HEK293 (cell line): ENCODE measurements around the gene ANXA1.

ENCODE experiments used
- CTCF ChIA-PET: fragments of 350-600 bp; formaldehyde crosslinking; extraction: SDS; loops from one replicate; lab custom pipeline; 2021; ENCODE audit warnings: antibody characterized with exemption; lab: Yijun Ruan, JAX
- POLR2A ChIA-PET: fragments of 300-600 bp; formaldehyde crosslinking; extraction: SDS; loops from one replicate; lab custom pipeline; 2020; ENCODE audit warnings: antibody characterized with exemption, inconsistent platforms; lab: Yijun Ruan, JAX
- H3K27ac ChIP-seq: fragments of 200-500 bp; sonication (Bioruptor generic); 2 replicates; pipeline ENCODE4 v1.5.1; 2014; ENCODE audit warnings: low read depth, low read length, control low read depth, inconsistent platforms; ENCODE audit errors: extremely low read depth
- H3K36me3 ChIP-seq, 2 experiments: fragments of 200-500 bp in 1 of 2; sonication (Bioruptor generic) in 1 of 2; 1 replicate in 1 of 2; 2 replicates in 1 of 2; pipeline ENCODE4 v1.5.1; 2014 to 2017; ENCODE audit warnings: inconsistent platforms in 2 of 2, low read length in 2 of 2; ENCODE audit not compliant: control insufficient read depth in 2 of 2, insufficient read depth in 1 of 2
- H3K4me1 ChIP-seq: fragments of 200-500 bp; sonication (Bioruptor generic); 2 replicates; pipeline ENCODE4 v1.5.1; 2014; ENCODE audit warnings: mild to moderate bottlenecking, low read length, inconsistent platforms; ENCODE audit not compliant: control insufficient read depth, insufficient read depth
- H3K4me3 ChIP-seq: 2 replicates; pipeline ENCODE4 v1.5.1; 2011; ENCODE audit warnings: low read depth, mild to moderate bottlenecking, control low read depth, low read length, moderate library complexity
- H3K9me3 ChIP-seq: fragments of 200-500 bp; sonication (Bioruptor generic); 2 replicates; pipeline ENCODE4 v1.5.1; 2014; ENCODE audit warnings: low read depth, low read length, inconsistent platforms; ENCODE audit not compliant: control insufficient read depth, insufficient read depth
- MYNN ChIP-seq: fragments of 450-650 bp; formaldehyde crosslinking; IDR thresholded peaks from 2 replicates; pipeline ENCODE4 v1.5.1; 2016; ENCODE audit warnings: missing biosample characterization, missing genetic modification characterization, borderline replicate concordance
- PRDM10 ChIP-seq: fragments of 450-650 bp; formaldehyde crosslinking; IDR thresholded peaks from 2 replicates; pipeline ENCODE4 v1.5.1; 2016; ENCODE audit warnings: missing biosample characterization, missing genetic modification characterization
- REST ChIP-seq: fragments of 450-650 bp; formaldehyde crosslinking; IDR thresholded peaks from 2 replicates; pipeline ENCODE4 v1.5.1; 2016; ENCODE audit warnings: missing biosample characterization, missing genetic modification characterization
- ZBTB49 ChIP-seq: fragments of 450-650 bp; formaldehyde crosslinking; IDR thresholded peaks from 2 replicates; pipeline ENCODE4 v1.5.1; 2016; ENCODE audit warnings: missing biosample characterization, missing genetic modification characterization, low read depth
- ZNF112 ChIP-seq: fragments of 450-650 bp; formaldehyde crosslinking; IDR thresholded peaks from 2 replicates; pipeline ENCODE4 v1.5.0; 2017; ENCODE audit warnings: missing biosample characterization, missing genetic modification characterization
- ZNF148 ChIP-seq: fragments of 450-650 bp; formaldehyde crosslinking; IDR thresholded peaks from 2 replicates; pipeline ENCODE4 v1.5.0; 2017; ENCODE audit warnings: missing biosample characterization, missing genetic modification characterization, borderline replicate concordance
- ZNF157 ChIP-seq: fragments of 450-650 bp; formaldehyde crosslinking; IDR thresholded peaks from 2 replicates; pipeline ENCODE4 v1.5.1; 2016; ENCODE audit warnings: missing biosample characterization, missing genetic modification characterization
- ZNF24 ChIP-seq: fragments of 450-650 bp; formaldehyde crosslinking; IDR thresholded peaks from 2 replicates; pipeline ENCODE4 v1.5.1; 2016; ENCODE audit warnings: missing biosample characterization, missing genetic modification characterization
- ZNF362 ChIP-seq: fragments of 450-650 bp; formaldehyde crosslinking; IDR thresholded peaks from 2 replicates; pipeline ENCODE4 v1.5.1; 2016; ENCODE audit warnings: missing biosample characterization, missing genetic modification characterization
- ZNF501 ChIP-seq: fragments of 450-650 bp; formaldehyde crosslinking; IDR thresholded peaks from 2 replicates; pipeline ENCODE4 v1.5.1; 2016; ENCODE audit warnings: missing biosample characterization, missing genetic modification characterization
- ZNF658 ChIP-seq: fragments of 450-650 bp; formaldehyde crosslinking; IDR thresholded peaks from 2 replicates; pipeline ENCODE4; 2016; ENCODE audit warnings: missing biosample characterization, missing genetic modification characterization
- ZXDB ChIP-seq: fragments of 450-650 bp; formaldehyde crosslinking; IDR thresholded peaks from 2 replicates; pipeline ENCODE4 v1.5.1; 2016; ENCODE audit warnings: missing biosample characterization, missing genetic modification characterization

The ANXA1 gene

GRCh38 chr9:73210886-73211666 lies 59.4 kb downstream of the ANXA1 start:
- Histone ChIP-seq H3K36me3 (no peaks in the 10 kb centered on the region), H3K9me3 (no peaks in the 10 kb centered on the region), H3K4me1 (no peaks in the 10 kb centered on the region), H3K27ac (no peak overlapping the region), H3K4me3 (no peak overlapping the region)
- TF ChIP-seq ZNF501 (tag by site-specific recombination) (no peak), ZNF112 (tag by site-specific recombination) (no peak), ZBTB49 (no peak), ZNF157 (no peak), ZNF24 (no peak), PRDM10 (no peak), REST (tag by site-specific recombination) (no peak), ZNF148 (tag by site-specific recombination) (no peak), MYNN (no peak), ZXDB (tag by site-specific recombination) (no peak), ZNF658 (no peak), ZNF362 (tag by site-specific recombination) (no peak)
- ChIA-PET CTCF (interaction anchor here (0.5 to 2.1 kb wide), 4 partner anchors 10 to 1366 kb away, joined by 3 to 16 read pairs (median 4); no protein-coding TSS in a partner anchor), POLR2A (no interaction called here)
